Measurements from ENCODE around the gene IPO5.

GRCh38 chr13:97979556-97979955 is 26.1 kb downstream of the IPO5 start:
- no peak for TF ChIP-seq EZH2 (IDR thresholded peaks at IDR 0.05; ENCODE audit: insufficient read depth, low read length)
- no peak for TF ChIP-seq CTCF (IDR thresholded peaks at IDR 0.05; ENCODE audit: insufficient read depth, low read depth, low read length)

Measured in astrocyte (in vitro differentiated cells and primary cell).